GM23338 (cell line): ENCODE measurements around the gene DSG1. TPM values are rescaled to one million over a fixed set of nuclear protein-coding genes. Genes with fewer than 3 reads are reported as not detected.

Source experiments
- ATAC-seq: fragments of 200-7000 bp; cut with Tn5 transposase; 3 replicates; pipeline ENCODE4 v1.9.1; 2020
- DNase-seq: peaks from one replicate; pipeline ENCODE4 v3.0.0-alpha.2; 2015; ENCODE audit warnings: low spot score
- H2AFZ ChIP-seq: fragments of 200-600 bp; sonication (generic); 2 replicates; pipeline ENCODE4 v1.8.0; 2016; ENCODE audit warnings: antibody characterized with exemption, mild to moderate bottlenecking, moderate library complexity
- H3F3A ChIP-seq: fragments of 200-600 bp; sonication (generic); replicated peaks from 2 replicates; pipeline ENCODE4 v1.8.0; 2017; ENCODE audit warnings: antibody characterized with exemption, mixed run types, low read depth
- H3K27ac ChIP-seq: fragments of 200-600 bp; sonication (generic); 2 replicates; pipeline ENCODE4 v1.6.1; 2016; ENCODE audit warnings: low read depth
- H3K27me3 ChIP-seq: fragments of 200-600 bp; sonication (generic); 2 replicates; pipeline ENCODE4 v1.8.0; 2016; ENCODE audit warnings: mild to moderate bottlenecking, mixed run types, moderate library complexity; ENCODE audit not compliant: insufficient read depth
- H3K36me3 ChIP-seq: fragments of 200-600 bp; sonication (generic); 2 replicates; pipeline ENCODE4 v1.8.0; 2016; ENCODE audit warnings: mild to moderate bottlenecking; ENCODE audit not compliant: insufficient read depth
- H3K4me1 ChIP-seq: fragments of 200-600 bp; sonication (generic); 2 replicates; pipeline ENCODE4 v1.8.0; 2016; ENCODE audit warnings: mild to moderate bottlenecking, moderate library complexity; ENCODE audit not compliant: insufficient read depth
- H3K4me2 ChIP-seq: fragments of 200-600 bp; sonication (generic); 2 replicates; pipeline ENCODE4 v1.7.1; 2017; ENCODE audit warnings: mixed run types
- H3K4me3 ChIP-seq: fragments of 200-600 bp; sonication (generic); 2 replicates; pipeline ENCODE4 v1.6.1; 2016; ENCODE audit warnings: mixed run types
- H3K79me2 ChIP-seq: fragments of 200-600 bp; sonication (generic); replicated peaks from 2 replicates; pipeline ENCODE4 v1.8.0; 2017; ENCODE audit warnings: mild to moderate bottlenecking; ENCODE audit not compliant: insufficient read depth
- H3K9me2 ChIP-seq: fragments of 200-600 bp; sonication (generic); 2 replicates; pipeline ENCODE4 v1.8.0; 2017; ENCODE audit not compliant: insufficient read depth
- H4K20me1 ChIP-seq: fragments of 200-600 bp; sonication (generic); replicated peaks from 2 replicates; pipeline ENCODE4 v1.8.0; 2017; ENCODE audit warnings: mild to moderate bottlenecking; ENCODE audit not compliant: insufficient read depth
- H3K27ac Mint-ChIP-seq: 2 replicates; pipeline ENCODE4 v1.8.0; 2020; ENCODE audit warnings: inconsistent platforms, mild to moderate bottlenecking, moderate library complexity, mixed read lengths
- H3K27me3 Mint-ChIP-seq: 3 replicates; pipeline ENCODE4 v1.8.0; 2022; ENCODE audit warnings: low read depth, mild to moderate bottlenecking, moderate library complexity, mixed read lengths, inconsistent platforms; ENCODE audit not compliant: insufficient read depth, poor library complexity
- H3K36me3 Mint-ChIP-seq: 3 replicates; pipeline ENCODE4 v1.8.0; 2021; ENCODE audit warnings: low read depth, mild to moderate bottlenecking, inconsistent platforms, moderate library complexity, mixed read lengths
- H3K4me1 Mint-ChIP-seq: 3 replicates; pipeline ENCODE4 v1.8.0; 2020; ENCODE audit warnings: mild to moderate bottlenecking, inconsistent platforms, mixed read lengths
- H3K4me3 Mint-ChIP-seq: 3 replicates; pipeline ENCODE4 v1.8.0; 2021; ENCODE audit warnings: moderate library complexity, mild to moderate bottlenecking, inconsistent platforms, mixed read lengths
- H3K9me3 Mint-ChIP-seq: 3 replicates; pipeline ENCODE4 v1.8.0; 2020; ENCODE audit warnings: moderate library complexity, mild to moderate bottlenecking, inconsistent platforms, mixed read lengths
- CREB1 ChIP-seq: fragments of 250-450 bp; sonication (Bioruptor Pico); IDR thresholded peaks from 2 replicates; pipeline ENCODE4 v1.5.0; 2020; ENCODE audit warnings: low read depth, mild to moderate bottlenecking, moderate library complexity
- CTCF ChIP-seq, 2 experiments: fragments of 200-600 bp in 1 of 2; sonication (generic) in 1 of 2; conservative IDR thresholded peaks; 2 replicates each; pipeline versions ENCODE4 v1.5.1 to v1.6.1; 2016 to 2017; ENCODE audit warnings: antibody characterized with exemption in 2 of 2, low read depth in 2 of 2, mild to moderate bottlenecking in 2 of 2, moderate library complexity in 1 of 2
- ETS1 ChIP-seq: IDR thresholded peaks from 2 replicates; pipeline ENCODE4 v1.6.1; 2016; ENCODE audit warnings: antibody characterized with exemption
- EZH2phosphoT487 ChIP-seq: fragments of 200-600 bp; sonication (generic); IDR thresholded peaks from one replicate; pipeline ENCODE4 v1.8.1; 2018; ENCODE audit warnings: antibody characterized with exemption; ENCODE audit not compliant: unreplicated experiment
- JUNB ChIP-seq: IDR thresholded peaks from one replicate; pipeline ENCODE4 v1.6.1; 2016; ENCODE audit warnings: antibody characterized with exemption; ENCODE audit not compliant: unreplicated experiment
- NANOG ChIP-seq: IDR thresholded peaks from 2 replicates; pipeline ENCODE4 v1.6.1; 2016; ENCODE audit warnings: antibody characterized with exemption, borderline replicate concordance
- POLR2AphosphoS5 ChIP-seq: IDR thresholded peaks from 2 replicates; pipeline ENCODE4 v1.6.1; 2016; ENCODE audit warnings: antibody characterized with exemption, low read depth
- REST ChIP-seq: IDR thresholded peaks from one replicate; pipeline ENCODE4 v1.6.1; 2018; ENCODE audit warnings: antibody characterized with exemption; ENCODE audit not compliant: unreplicated experiment
- STAT1 ChIP-seq: IDR thresholded peaks from one replicate; pipeline ENCODE4 v1.6.1; 2016; ENCODE audit warnings: antibody characterized with exemption; ENCODE audit not compliant: unreplicated experiment
- ZNF114 ChIP-seq: fragments of 250-450 bp; sonication (Bioruptor Pico); IDR thresholded peaks from 2 replicates; pipeline ENCODE4 v1.5.0; 2020; ENCODE audit warnings: mild to moderate bottlenecking, moderate library complexity
- ZNF462 ChIP-seq: fragments of 250-450 bp; sonication (Bioruptor Pico); IDR thresholded peaks from 2 replicates; pipeline ENCODE4 v1.5.0; 2020; ENCODE audit warnings: mild to moderate bottlenecking, moderate library complexity
- polyA plus RNA-seq: library from polyadenylated mRNA; unstranded; fragments of >200 nt; fragmentation: Nextera tagmentation; extraction: Ambion mirVana; gene quantifications from 2 replicates; pipeline ENCODE4 v1.2.1, GENCODE V29; 2016
- total RNA-seq: library from RNA; depleted of rRNA; stranded (reverse); fragments of >200 nt; shearing (Covaris generic); gene quantifications from 2 replicates; pipeline ENCODE4 v1.2.3, GENCODE V29; 2014

Gene DSG1
- total and polyA plus RNA-seq, 2 experiments from 2014 or later = not detected

- TF ChIP-seq REST (no peak), ZNF462 (CRISPR knock-in tag) (no peak), JUNB (no peak), NANOG (no peak), ZNF114 (CRISPR knock-in tag) (no peak), EZH2phosphoT487 (no peak), ETS1 (no peak), CTCF (conservative IDR thresholded peaks at IDR 0.05; ENCODE audit: low read depth in 2 of 2) (no peak), POLR2AphosphoS5 (no peak), STAT1 (no peak), CREB1 (CRISPR knock-in tag) (no peak)
- Histone ChIP-seq H3K27me3 (no peaks in the 10 kb centered on the region), H3K36me3 (no peaks in the 10 kb centered on the region), H4K20me1 (no peaks in the 10 kb centered on the region), H3F3A (no peaks in the 10 kb centered on the region), H3K4me1 (peaks cover 6% of the 10 kb centered on the region; the same call in 1 of the 2 replicates), H3K4me3 (no peak overlapping the region), H3K79me2 (no peaks in the 10 kb centered on the region), H2AFZ (no peak overlapping the region), H3K9me2 (no peaks in the 10 kb centered on the region), H3K4me2 (no peak overlapping the region), H3K27ac (no peak overlapping the region)
- DNase-seq (no peak), ATAC-seq (no peak)
- H3K27ac Mint-ChIP-seq = no peak overlapping the region
- no peaks in the 10 kb centered on the region for H3K27me3 Mint-ChIP-seq
- H3K4me1 Mint-ChIP-seq = peaks cover 8% of the 10 kb centered on the region
- H3K4me3 Mint-ChIP-seq = no peak overlapping the region
- no peaks in the 10 kb centered on the region for H3K36me3 Mint-ChIP-seq
- H3K9me3 Mint-ChIP-seq = no peaks in the 10 kb centered on the region
These were observed 68.8 kb downstream of the DSG1 start for GRCh38 chr18:31386741-31387140.
